NCI-H2081 treated with DMSO at 0.1 percent for 48 hours (cell line): ENCODE data around the gene PRAMEF20.

Experiments
- DNase-seq: peaks from one replicate; lab custom pipeline; 2025; lab: John Stamatoyannopoulos, UW

The PRAMEF20 gene

GRCh38 chr1:13462682-13463081, 52.4 kb downstream of the PRAMEF20 start:
- no peak for DNase-seq

GRCh38 chr1:13465515-13465914, 55.3 kb downstream of the PRAMEF20 start:
- no peak for DNase-seq

GRCh38 chr1:13469343-13469742, 59.1 kb downstream of the PRAMEF20 start:
- no peak for DNase-seq
